ENCODE measurements around the gene ATG14. TPM values are rescaled to one million over a fixed set of nuclear protein-coding genes. Genes with fewer than 3 reads are reported as not detected.

The ATG14 gene
- total RNA-seq, 2 experiments from 2014 or later = 4.1 to 4.7 TPM

- no peaks in the 10 kb centered on the region for H3K79me2 ChIP-seq (ENCODE audit: insufficient read depth, low read depth, low read length)
- H3K9me2 ChIP-seq (ENCODE audit: insufficient read depth, low read length) = no peaks in the 10 kb centered on the region
- intact Hi-C loops (cut with micrococcal nuclease; ENCODE audit: unreplicated experiment) = no loop called here
- peaks cover 15% of the 10 kb centered on the region for H3K4me1 ChIP-seq (ENCODE audit: insufficient read depth, low read length, poor library complexity, severe bottlenecking)
- no TSS peak for BruUV-seq (replicated peaks)
- H3K4me2 ChIP-seq (ENCODE audit: low read length) = no peak overlapping the region
- H2AFZ ChIP-seq (ENCODE audit: low read length) = no peak overlapping the region
- DNase-seq (ENCODE audit: low spot score) = no peak
- H3K36me3 ChIP-seq (ENCODE audit: insufficient read depth, low read length) = peaks cover 11% of the 10 kb centered on the region; the same call in 1 of the 2 replicates
- ChIA-PET POLR2A (interaction anchor here (0.5 to 0.9 kb wide), 2 partner anchors 19 to 112 kb away, joined by 3 read pairs; no protein-coding TSS in a partner anchor), CTCF (ENCODE audit: unreplicated experiment) (no interaction called here)
- H3K27ac ChIP-seq (ENCODE audit: low read depth, low read length, poor library complexity, severe bottlenecking) = no peak overlapping the region
- no peaks in the 10 kb centered on the region for H3K9me3 ChIP-seq (ENCODE audit: low read length)
- H3K4me3 ChIP-seq (ENCODE audit: low read depth, low read length, poor library complexity, severe bottlenecking) = no peak overlapping the region
- TF ChIP-seq EZH2phosphoT487 (IDR thresholded peaks at IDR 0.05; ENCODE audit: borderline replicate concordance, low read depth, low read length) (no peak), CTCF (conservative IDR thresholded peaks at IDR 0.05; ENCODE audit: low read length) (no peak)
- H4K20me1 ChIP-seq (ENCODE audit: insufficient read depth, low read length) = peaks cover 6% of the 10 kb centered on the region; the same call in 1 of the 2 replicates
Observed at GRCh38 chr14:55323910-55324309, 87.7 kb downstream of the ATG14 start.

- no peaks in the 10 kb centered on the region for H3K4me1 ChIP-seq (ENCODE audit: insufficient read depth, low read length, poor library complexity, severe bottlenecking)
- TF ChIP-seq CTCF (conservative IDR thresholded peaks at IDR 0.05; ENCODE audit: low read length) (no peak), EZH2phosphoT487 (IDR thresholded peaks at IDR 0.05; ENCODE audit: borderline replicate concordance, low read depth, low read length) (no peak)
- ChIA-PET POLR2A (interaction anchor here (0.6 to 3.4 kb wide), 3 partner anchors 14 to 264 kb away, joined by 3 to 12 read pairs (median 5); no protein-coding TSS in a partner anchor), CTCF (ENCODE audit: unreplicated experiment) (no interaction called here)
- DNase-seq (ENCODE audit: low spot score) = no peak
- no peak overlapping the region for H3K4me2 ChIP-seq (ENCODE audit: low read length)
- H4K20me1 ChIP-seq (ENCODE audit: insufficient read depth, low read length) = no peaks in the 10 kb centered on the region
- no peak overlapping the region for H3K27ac ChIP-seq (ENCODE audit: low read depth, low read length, poor library complexity, severe bottlenecking)
- intact Hi-C loops (cut with micrococcal nuclease; ENCODE audit: unreplicated experiment) = no loop called here
- peaks cover 52% of the 10 kb centered on the region for H3K36me3 ChIP-seq (ENCODE audit: insufficient read depth, low read length)
- TSS peak; percentile 19 for BruUV-seq (replicated peaks)
- no peak overlapping the region for H2AFZ ChIP-seq (ENCODE audit: low read length)
- H3K79me2 ChIP-seq (ENCODE audit: insufficient read depth, low read depth, low read length) = no peaks in the 10 kb centered on the region
- no peaks in the 10 kb centered on the region for H3K9me2 ChIP-seq (ENCODE audit: insufficient read depth, low read length)
- H3K4me3 ChIP-seq (ENCODE audit: low read depth, low read length, poor library complexity, severe bottlenecking) = no peak overlapping the region
- H3K9me3 ChIP-seq (ENCODE audit: low read length) = peaks cover 21% of the 10 kb centered on the region
Observed at GRCh38 chr14:55318694-55319093, 92.9 kb downstream of the ATG14 start.

GRCh38 chr14:55317542-55318306, 93.9 kb downstream of the ATG14 start:
- TF ChIP-seq EZH2phosphoT487 (IDR thresholded peaks at IDR 0.05; ENCODE audit: borderline replicate concordance, low read depth, low read length) = no peak
- TF ChIP-seq CTCF (conservative IDR thresholded peaks at IDR 0.05; ENCODE audit: low read length) = no peak
- H3K9me2 ChIP-seq (ENCODE audit: insufficient read depth, low read length) = no peaks in the 10 kb centered on the region
- ChIA-PET CTCF (ENCODE audit: unreplicated experiment) (no interaction called here), POLR2A (interaction anchor here (0.6 to 3.4 kb wide), 5 partner anchors 9 to 118 kb away, joined by 3 to 12 read pairs (median 3); no protein-coding TSS in a partner anchor)
- H3K4me2 ChIP-seq (ENCODE audit: low read length) = no peak overlapping the region
- BruUV-seq (replicated peaks) = no TSS peak
- H3K36me3 ChIP-seq (ENCODE audit: insufficient read depth, low read length) = peaks cover 62% of the 10 kb centered on the region
- intact Hi-C loops (cut with micrococcal nuclease; ENCODE audit: unreplicated experiment) = no loop called here
- no peak overlapping the region for H3K27ac ChIP-seq (ENCODE audit: low read depth, low read length, poor library complexity, severe bottlenecking)
- no peak for DNase-seq (ENCODE audit: low spot score)
- H3K9me3 ChIP-seq (ENCODE audit: low read length) = peaks cover 30% of the 10 kb centered on the region
- H3K4me3 ChIP-seq (ENCODE audit: low read depth, low read length, poor library complexity, severe bottlenecking) = no peak overlapping the region
- H3K79me2 ChIP-seq (ENCODE audit: insufficient read depth, low read depth, low read length) = no peaks in the 10 kb centered on the region
- H2AFZ ChIP-seq (ENCODE audit: low read length) = no peak overlapping the region
- no peaks in the 10 kb centered on the region for H4K20me1 ChIP-seq (ENCODE audit: insufficient read depth, low read length)
- no peaks in the 10 kb centered on the region for H3K4me1 ChIP-seq (ENCODE audit: insufficient read depth, low read length, poor library complexity, severe bottlenecking)

All from OCI-LY7 (cell line).